C1 segment of cervical spinal cord (tissue), 14 donors: Measurements from ENCODE around the gene SLC9A5.

ENCODE experiments used
- DNase-seq, 14 donors: peaks; one replicate each; lab custom pipeline; 2025; lab: John Stamatoyannopoulos, UW

SLC9A5 gene

DNA sequence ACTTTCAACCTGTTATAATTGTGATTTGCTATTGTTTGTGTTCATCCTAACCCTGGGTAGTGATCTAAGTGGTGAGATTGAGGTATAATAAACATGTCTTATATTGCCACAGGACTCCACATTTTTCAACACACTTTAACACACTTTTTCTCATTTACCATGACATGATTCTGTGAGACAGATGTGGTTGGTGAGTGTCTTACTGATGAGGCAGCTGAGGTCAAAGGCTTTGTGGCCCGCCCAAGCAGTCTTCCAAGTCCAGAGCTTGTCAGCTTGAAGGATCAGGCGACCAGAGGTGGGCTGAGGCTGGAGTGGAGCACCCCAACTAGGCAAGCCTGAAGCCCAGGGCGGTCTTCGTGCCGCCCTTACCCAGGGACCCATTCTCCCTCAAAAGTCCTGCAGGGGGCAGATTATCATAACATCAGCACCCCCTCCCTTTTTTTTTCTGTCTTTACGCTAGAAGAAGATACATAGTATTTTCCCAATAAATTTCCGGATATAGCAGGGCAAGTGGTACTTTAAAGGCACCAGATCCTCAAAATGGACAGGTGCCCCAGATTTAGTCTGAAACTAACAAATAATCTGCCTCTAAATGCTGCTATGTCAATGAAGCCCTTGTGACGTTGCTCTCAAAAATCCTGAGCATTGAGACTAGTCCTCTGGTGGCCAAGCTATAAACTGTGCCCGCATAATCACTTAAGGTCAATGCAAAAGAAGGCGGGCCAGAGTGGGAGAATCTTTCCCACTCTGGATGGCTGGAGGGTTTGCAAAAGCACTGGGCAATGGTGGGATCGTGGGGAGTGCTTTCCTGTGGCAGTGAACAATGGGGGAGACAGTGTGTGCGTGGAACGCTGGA, 56.7 kb downstream of the SLC9A5 start:
- DNase-seq, result no peak

DNA sequence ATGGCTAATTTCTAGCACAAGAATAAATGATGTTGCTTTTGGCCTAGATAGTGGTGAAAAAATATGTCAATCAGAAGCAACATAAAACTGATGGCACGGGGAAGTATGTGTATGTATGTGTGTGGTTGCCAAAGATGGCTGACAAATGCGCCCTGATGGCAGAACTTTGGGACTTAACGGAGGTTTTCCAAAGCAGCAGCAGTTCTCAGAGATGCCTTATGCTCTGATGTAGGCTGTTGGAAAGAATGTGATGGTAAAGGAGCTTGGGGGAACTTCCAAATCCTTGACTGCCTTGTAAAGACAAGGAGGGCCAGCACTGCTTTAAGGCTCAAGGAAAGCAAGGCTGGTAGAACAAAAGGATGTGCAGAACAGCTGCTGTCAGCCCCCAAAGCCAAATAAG, 61.8 kb downstream of the SLC9A5 start:
- no peak for DNase-seq

DNA sequence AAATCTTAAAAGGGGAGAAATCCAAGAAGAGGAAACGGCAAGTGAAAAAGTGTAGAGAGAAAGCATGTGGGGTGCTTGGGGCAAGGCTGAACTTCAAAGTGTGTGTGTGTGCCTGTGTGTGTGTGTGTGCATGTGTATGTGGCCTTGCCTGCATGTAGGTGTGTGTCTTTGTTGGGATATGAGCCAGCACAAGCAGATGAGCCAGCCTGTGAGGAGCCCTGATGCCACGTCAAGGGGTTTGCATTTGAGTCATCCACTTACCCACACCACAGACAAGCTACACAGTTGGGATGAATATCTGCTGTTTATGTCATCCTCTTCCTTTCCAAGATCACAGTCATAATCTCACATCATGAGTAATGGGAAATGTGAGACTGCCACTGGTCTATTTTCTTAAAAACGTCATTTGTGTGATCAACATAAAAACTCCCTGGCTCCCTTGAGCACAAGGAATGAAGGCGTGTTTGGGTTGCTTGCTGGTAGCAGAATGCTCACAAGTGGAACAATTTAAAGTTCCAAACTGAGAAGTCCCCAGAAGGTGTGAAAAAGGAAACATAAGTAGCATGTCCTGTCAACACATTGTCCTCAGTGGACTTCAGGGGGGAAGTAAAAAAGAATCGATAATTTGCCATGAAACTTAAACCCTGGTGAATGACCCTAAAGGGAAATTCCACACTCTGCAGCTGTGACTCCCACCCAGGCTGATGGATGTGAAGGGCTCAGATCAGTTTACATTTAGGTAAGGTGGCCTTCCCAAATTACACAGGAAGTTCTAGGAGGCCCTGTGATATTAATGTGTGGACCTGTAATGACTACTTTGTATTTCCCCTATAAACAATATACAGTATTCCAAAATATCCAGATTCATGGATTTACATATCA, 63.1 kb downstream of the SLC9A5 start:
- no peak for DNase-seq

DNA sequence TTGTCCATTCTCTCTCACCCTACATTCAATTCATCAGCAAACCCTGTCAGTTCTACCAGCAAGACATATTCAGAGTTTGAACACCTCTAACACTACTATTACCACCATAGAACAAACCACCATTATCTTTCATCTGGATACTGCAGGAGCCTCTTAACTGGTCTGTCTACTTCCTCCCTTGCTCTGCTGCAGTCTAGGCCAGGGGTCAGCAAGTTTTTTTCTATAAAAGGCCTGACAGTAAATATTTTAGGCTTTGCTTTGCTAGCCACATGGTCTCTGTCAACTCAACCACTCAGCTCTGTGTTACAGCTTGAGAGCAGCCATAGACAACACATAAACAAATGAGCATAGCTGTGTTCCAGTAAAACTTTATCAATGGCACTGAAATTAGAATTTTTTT, 63.9 kb downstream of the SLC9A5 start:
- DNase-seq, result no peak

DNA sequence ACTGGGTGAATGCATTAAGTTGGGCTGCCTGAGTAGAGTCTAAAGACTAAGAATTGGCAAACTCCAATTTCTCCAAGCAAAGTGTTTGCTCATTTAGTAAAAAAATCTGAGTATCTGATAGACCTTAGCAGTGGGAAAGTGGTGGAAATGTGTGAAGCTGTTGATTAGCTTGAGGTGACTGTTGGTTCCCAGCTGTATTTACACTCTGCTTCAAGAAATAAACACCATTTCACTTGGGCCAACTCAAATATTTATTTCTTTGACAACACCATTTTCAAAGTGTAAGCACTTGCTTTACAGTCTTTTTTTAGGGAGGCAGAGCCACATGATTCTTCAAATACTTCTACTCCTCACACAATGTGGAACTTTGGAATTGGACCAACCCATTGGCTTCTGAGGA, 69.1 kb downstream of the SLC9A5 start:
- DNase-seq, result no peak
